PC-9 (cell line): ENCODE results near the gene FILIP1L. TPM values are rescaled to one million over a fixed set of nuclear protein-coding genes. Genes with fewer than 3 reads are reported as not detected.

ENCODE experiments used
- BruUV-seq: library from RNA; stranded (reverse); fragments of 400-500 nt; replicated peaks from 2 replicates; lab custom pipeline; 2021; lab: Mats Ljungman, UMichigan
- CTCF ChIA-PET: fragments of 300-600 bp; sonication (Branson Sonifier 250); formaldehyde crosslinking; loops from one replicate; lab custom pipeline; 2022; ENCODE audit warnings: antibody characterized with exemption; lab: Charles Lee
- POLR2A ChIA-PET: fragments of 300-600 bp; sonication (Branson Sonifier 250); formaldehyde crosslinking; loops from one replicate; lab custom pipeline; 2022; ENCODE audit warnings: antibody characterized with exemption; ENCODE audit not compliant: unreplicated experiment; lab: Charles Lee
- DNase-seq, 2 experiments: peaks; one replicate each; pipeline versions ENCODE4 v3.0.0 to v3.0.0-alpha.2; 2015 to 2022; ENCODE audit warnings: mixed read lengths in 1 of 2
- H2AFZ ChIP-seq: fragments of 200-600 bp; sonication (generic); 2 replicates; pipeline ENCODE4 v1.8.1; 2017; ENCODE audit warnings: antibody characterized with exemption
- H3F3A ChIP-seq: fragments of 200-600 bp; sonication (generic); 2 replicates; pipeline ENCODE4 v1.8.1; 2017; ENCODE audit warnings: antibody characterized with exemption, mild to moderate bottlenecking, low read depth; ENCODE audit not compliant: insufficient read depth
- H3K27ac ChIP-seq: fragments of 200-600 bp; sonication (generic); 2 replicates; pipeline ENCODE4 v1.6.1; 2016; ENCODE audit warnings: mixed run types
- H3K27me3 ChIP-seq: fragments of 200-600 bp; sonication (generic); 2 replicates; pipeline ENCODE4 v1.6.1; 2016; ENCODE audit warnings: low read depth, mixed run types; ENCODE audit not compliant: insufficient read depth
- H3K36me3 ChIP-seq: fragments of 200-600 bp; sonication (generic); 2 replicates; pipeline ENCODE4 v1.6.1; 2016; ENCODE audit warnings: low read depth, mixed run types
- H3K4me1 ChIP-seq: fragments of 200-600 bp; sonication (generic); replicated peaks from 2 replicates; pipeline ENCODE4 v1.6.1; 2016; ENCODE audit warnings: mixed run types; ENCODE audit not compliant: insufficient read depth
- H3K4me2 ChIP-seq: fragments of 200-600 bp; sonication (generic); 2 replicates; pipeline ENCODE4 v1.6.1; 2017; ENCODE audit warnings: mixed run types
- H3K4me3 ChIP-seq: fragments of 200-600 bp; sonication (generic); 2 replicates; pipeline ENCODE4 v1.6.1; 2016; ENCODE audit warnings: mixed run types
- H3K79me2 ChIP-seq: fragments of 200-600 bp; sonication (generic); 2 replicates; pipeline ENCODE4 v1.6.1; 2017; ENCODE audit warnings: low read depth, mixed run types
- H3K9me2 ChIP-seq: fragments of 200-600 bp; sonication (generic); 2 replicates; pipeline ENCODE4 v1.8.1; 2017; ENCODE audit warnings: mild to moderate bottlenecking; ENCODE audit not compliant: insufficient read depth
- H3K9me3 ChIP-seq: fragments of 200-600 bp; sonication (generic); 2 replicates; pipeline ENCODE4 v1.8.1; 2016; ENCODE audit warnings: low read depth; ENCODE audit not compliant: insufficient read depth
- H4K20me1 ChIP-seq: fragments of 200-600 bp; sonication (generic); 2 replicates; pipeline ENCODE4 v1.8.1; 2017; ENCODE audit not compliant: insufficient read depth
- EZH2 ChIP-seq: fragments of 200-600 bp; sonication (generic); IDR thresholded peaks from 2 replicates; pipeline ENCODE4 v1.8.0; 2017; ENCODE audit warnings: antibody characterized with exemption, low read depth
- intact Hi-C: fragments of 100-400 bp; cut with micrococcal nuclease; formaldehyde crosslinking; loops from one replicate; pipeline ENCODE4 v1.10.0; 2022; ENCODE audit not compliant: unreplicated experiment
- total RNA-seq: library from RNA; stranded (reverse); gene quantifications from 2 replicates; pipeline ENCODE4 v1.2.3, GENCODE V29; 2021
- TF ChIP-seq, protein P1 (sequence below): fragments of 200-600 bp; sonication (generic); conservative IDR thresholded peaks from 2 replicates; pipeline ENCODE4 v1.6.1; 2017; ENCODE audit warnings: mixed run types, antibody characterized with exemption, mild to moderate bottlenecking, moderate library complexity

FILIP1L gene
- total RNA-seq, 1 experiment from 2014 or later, result 16.8 TPM

DNA sequence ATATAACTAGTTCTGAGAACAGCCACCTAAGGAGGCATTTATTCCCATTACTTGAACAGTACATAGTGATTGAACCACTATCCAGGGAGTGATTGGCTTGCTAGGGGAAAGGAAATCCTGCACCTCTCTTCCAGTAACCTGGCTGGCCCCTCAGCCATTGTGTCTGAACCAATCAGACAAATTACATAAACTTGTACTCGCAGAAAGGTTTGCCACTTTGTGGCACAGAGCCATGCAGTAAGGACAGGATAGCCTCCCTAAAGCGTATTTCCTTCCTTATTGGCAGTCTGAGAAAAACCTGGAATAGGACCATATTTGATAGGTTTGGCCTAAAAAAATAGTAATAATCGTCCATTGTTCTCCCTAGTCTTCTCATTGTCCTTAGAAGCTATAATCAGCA, 277.6 kb downstream of the FILIP1L start:
- BruUV-seq, result no TSS peak
- intact Hi-C loops, result no loop called here
- Histone ChIP-seq H3K4me1 (no peaks in the 10 kb centered on the region), H3K27ac (no peak overlapping the region), H3K36me3 (peaks cover 7% of the 10 kb centered on the region; the same call in 1 of the 2 replicates), H3K27me3 (no peaks in the 10 kb centered on the region), H3K4me3 (no peak overlapping the region), H2AFZ (no peak overlapping the region), H3K9me2 (no peaks in the 10 kb centered on the region), H3K4me2 (no peak overlapping the region), H3F3A (no peaks in the 10 kb centered on the region), H3K9me3 (no peaks in the 10 kb centered on the region), H3K79me2 (peaks cover 52% of the 10 kb centered on the region), H4K20me1 (no peaks in the 10 kb centered on the region)
- no peak for DNase-seq
- CTCF ChIA-PET, result no interaction called here
- POLR2A ChIA-PET, result no interaction called here
- TF ChIP-seq, protein P1, sequence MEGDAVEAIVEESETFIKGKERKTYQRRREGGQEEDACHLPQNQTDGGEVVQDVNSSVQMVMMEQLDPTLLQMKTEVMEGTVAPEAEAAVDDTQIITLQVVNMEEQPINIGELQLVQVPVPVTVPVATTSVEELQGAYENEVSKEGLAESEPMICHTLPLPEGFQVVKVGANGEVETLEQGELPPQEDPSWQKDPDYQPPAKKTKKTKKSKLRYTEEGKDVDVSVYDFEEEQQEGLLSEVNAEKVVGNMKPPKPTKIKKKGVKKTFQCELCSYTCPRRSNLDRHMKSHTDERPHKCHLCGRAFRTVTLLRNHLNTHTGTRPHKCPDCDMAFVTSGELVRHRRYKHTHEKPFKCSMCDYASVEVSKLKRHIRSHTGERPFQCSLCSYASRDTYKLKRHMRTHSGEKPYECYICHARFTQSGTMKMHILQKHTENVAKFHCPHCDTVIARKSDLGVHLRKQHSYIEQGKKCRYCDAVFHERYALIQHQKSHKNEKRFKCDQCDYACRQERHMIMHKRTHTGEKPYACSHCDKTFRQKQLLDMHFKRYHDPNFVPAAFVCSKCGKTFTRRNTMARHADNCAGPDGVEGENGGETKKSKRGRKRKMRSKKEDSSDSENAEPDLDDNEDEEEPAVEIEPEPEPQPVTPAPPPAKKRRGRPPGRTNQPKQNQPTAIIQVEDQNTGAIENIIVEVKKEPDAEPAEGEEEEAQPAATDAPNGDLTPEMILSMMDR, result no peak
- no peak for TF ChIP-seq EZH2

DNA sequence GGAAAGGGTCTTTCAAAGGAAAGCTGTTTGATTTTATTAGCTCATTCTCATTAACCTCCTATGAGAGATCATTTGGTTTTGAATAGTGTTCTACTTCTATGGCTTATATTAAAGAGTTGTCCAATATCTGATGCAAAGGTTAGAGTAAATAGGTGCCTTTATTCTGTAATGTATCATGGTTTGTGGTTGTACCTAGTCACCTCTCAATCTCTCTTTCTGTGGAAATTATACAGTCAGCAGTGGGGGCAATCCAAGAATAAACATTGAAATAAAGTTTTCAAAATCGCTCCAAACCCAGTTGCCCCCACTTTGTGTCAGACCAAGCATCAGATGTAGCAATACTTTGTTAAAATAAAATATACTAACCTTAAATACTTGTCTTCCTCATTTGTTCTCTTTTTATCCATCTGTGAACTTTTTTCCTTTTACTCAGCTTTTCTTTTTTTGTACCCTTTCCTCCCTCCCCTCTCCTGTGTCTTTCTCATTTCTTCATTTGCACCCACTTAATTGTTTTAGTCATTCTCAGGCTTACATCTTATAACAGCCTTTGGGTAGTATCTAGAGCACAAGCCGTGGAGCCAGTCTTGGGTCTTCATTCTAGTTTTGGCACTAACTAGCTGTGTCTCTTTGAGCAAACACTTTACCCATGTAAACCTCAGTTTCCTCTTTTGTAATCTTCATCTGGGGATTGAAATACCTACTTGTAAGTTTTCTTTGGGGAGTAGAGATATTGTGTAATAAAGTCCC, 279.9 kb downstream of the FILIP1L start:
- POLR2A ChIA-PET, result interaction anchor here (0.5 kb wide), 1 partner anchor 1850 kb away, joined by 7 read pairs; no protein-coding TSS in a partner anchor
- intact Hi-C loops, result loop anchor here (5.0 kb wide), 4 partner anchors 483 to 1738 kb away; partner anchors contain the start of gene PCNP

DNA sequence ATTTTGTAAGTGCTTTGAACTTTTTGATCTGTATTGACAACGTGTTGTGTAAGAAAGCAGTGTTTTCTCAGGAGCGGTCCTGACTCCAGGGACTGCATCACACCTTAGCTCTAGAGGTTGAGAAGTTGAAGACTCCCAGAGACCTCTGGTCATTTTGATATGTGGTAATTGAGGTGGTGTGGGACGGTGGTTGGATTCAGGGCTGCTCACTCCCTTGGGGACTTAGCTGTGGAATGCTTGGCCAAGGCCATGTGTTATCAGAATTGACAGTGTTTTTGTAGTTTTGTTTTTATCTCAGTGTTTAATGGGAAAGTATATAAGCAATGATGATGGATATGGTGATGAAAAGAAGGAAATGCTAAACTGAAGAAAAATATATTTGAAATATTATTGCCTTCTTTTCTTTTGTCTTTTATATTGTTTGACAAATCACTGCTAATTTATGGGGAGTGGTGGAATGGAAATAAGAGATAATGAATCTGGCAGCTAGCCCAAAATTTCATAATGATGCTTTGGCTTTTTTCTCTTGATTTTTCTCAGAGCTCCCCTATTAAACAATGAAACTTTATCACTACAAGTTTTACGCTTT, 280.6 kb downstream of the FILIP1L start:
- Histone ChIP-seq H2AFZ (no peak overlapping the region), H3K4me3 (no peak overlapping the region), H3F3A (no peaks in the 10 kb centered on the region), H3K79me2 (peaks cover 69% of the 10 kb centered on the region), H3K4me1 (no peaks in the 10 kb centered on the region), H3K27me3 (no peaks in the 10 kb centered on the region), H3K9me2 (no peaks in the 10 kb centered on the region), H3K36me3 (no peaks in the 10 kb centered on the region), H3K27ac (no peak overlapping the region), H3K9me3 (no peaks in the 10 kb centered on the region), H3K4me2 (no peak overlapping the region), H4K20me1 (no peaks in the 10 kb centered on the region)
- CTCF ChIA-PET, result interaction anchor here (3.0 kb wide), 1 partner anchor 420 kb away, joined by 50 read pairs; no protein-coding TSS in a partner anchor
- intact Hi-C loops, result loop anchor here (2.0 to 5.0 kb wide), 5 partner anchors 484 to 1739 kb away; partner anchors contain the start of gene PCNP
- POLR2A ChIA-PET, result no interaction called here
- no peak for TF ChIP-seq EZH2
- TF ChIP-seq, protein P1, result no peak
- no TSS peak for BruUV-seq
- DNase-seq, result no peak

More for the DNA sequence above, 279.9 kb downstream of the FILIP1L start:
- Histone ChIP-seq H3K4me1 (no peaks in the 10 kb centered on the region), H3K79me2 (peaks cover 63% of the 10 kb centered on the region), H3K36me3 (peaks cover 4% of the 10 kb centered on the region; the same call in 1 of the 2 replicates), H3K27ac (no peak overlapping the region), H2AFZ (no peak overlapping the region), H3K9me2 (no peaks in the 10 kb centered on the region), H3K4me3 (no peak overlapping the region), H3K27me3 (no peaks in the 10 kb centered on the region), H3K4me2 (no peak overlapping the region), H4K20me1 (no peaks in the 10 kb centered on the region), H3F3A (no peaks in the 10 kb centered on the region), H3K9me3 (no peaks in the 10 kb centered on the region)
- TF ChIP-seq EZH2, result no peak
- TF ChIP-seq, protein P1, result no peak
- DNase-seq, result no peak
- BruUV-seq, result no TSS peak
- CTCF ChIA-PET, result no interaction called here
